Ammon's horn (tissue), 1 donor: ENCODE data around the gene SPATA45.

Experiments used
- DNase-seq: peaks from one replicate; pipeline ENCODE4 v3.0.0-alpha.2; 2016; ENCODE audit warnings: low spot score

The SPATA45 gene

DNA sequence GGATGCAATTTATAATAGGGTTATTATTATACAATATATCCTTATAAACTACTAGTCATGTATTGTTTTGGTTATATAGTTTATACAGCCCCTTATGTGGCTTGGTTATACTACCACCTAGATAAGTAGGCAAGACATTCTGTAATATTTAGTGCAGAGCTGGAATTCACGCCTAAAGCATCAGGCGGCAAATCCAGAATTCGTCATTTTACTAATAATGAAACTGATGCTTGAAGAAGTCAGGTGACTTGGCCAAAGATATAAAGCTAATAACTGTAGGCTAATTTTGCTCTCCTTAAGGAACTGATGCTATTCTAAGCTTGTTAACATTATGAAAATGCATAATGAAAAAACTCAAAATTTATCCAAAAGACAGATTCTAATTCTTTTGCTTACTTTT, 66.7 kb downstream of the SPATA45 start:
- no peak for DNase-seq
